ENCODE measurements around the gene UNK.
A peak's percentile ranks its signal among the peaks of the same experiment; 100 is the strongest.
"Not testable (repeated sequence)": the region's sequence is repeated elsewhere in the genome, so short reads cannot be mapped to it uniquely, and the experiment has no call there.

UNK gene

GRCh38 chr17:75864448-75864871, 79.9 kb downstream of the UNK start:
- no peak overlapping the region for H3K4me3 ChIP-seq (ENCODE audit: low read depth, low read length)
- no peak for TF ChIP-seq CTCF (IDR thresholded peaks at IDR 0.05; ENCODE audit: low read depth, low read length, missing control alignments)
- DNase-seq (ENCODE audit: low read depth) = peak; percentile 82

GRCh38 chr17:75864887-75865286, 80.3 kb downstream of the UNK start:
- not testable (repeated sequence) for DNase-seq (ENCODE audit: low read depth); H3K4me3 ChIP-seq (ENCODE audit: low read depth, low read length)

GRCh38 chr17:75865404-75866188, 81.0 kb downstream of the UNK start:
- not testable (repeated sequence) for DNase-seq (ENCODE audit: low read depth); H3K4me3 ChIP-seq (ENCODE audit: low read depth, low read length)

- H3K4me3 ChIP-seq (ENCODE audit: low read depth, low read length); DNase-seq (ENCODE audit: low read depth): not testable (repeated sequence)
Observed at GRCh38 chr17:75868730-75869281, 84.2 kb downstream of the UNK start.

GRCh38 chr17:75869282-75870141, 84.9 kb downstream of the UNK start:
- no peak for DNase-seq (ENCODE audit: low read depth)
- no peak overlapping the region for H3K4me3 ChIP-seq (ENCODE audit: low read depth, low read length)
- no peak for TF ChIP-seq CTCF (IDR thresholded peaks at IDR 0.05; ENCODE audit: low read depth, low read length, missing control alignments)

GRCh38 chr17:75870228-75870627, 85.6 kb downstream of the UNK start:
- not testable (repeated sequence) for H3K4me3 ChIP-seq (ENCODE audit: low read depth, low read length); DNase-seq (ENCODE audit: low read depth)

GRCh38 chr17:75872434-75873351, 88.1 kb downstream of the UNK start:
- DNase-seq (ENCODE audit: low read depth) = no peak
- no peak for TF ChIP-seq CTCF (IDR thresholded peaks at IDR 0.05; ENCODE audit: low read depth, low read length, missing control alignments)
- no peak overlapping the region for H3K4me3 ChIP-seq (ENCODE audit: low read depth, low read length)

GRCh38 chr17:75873587-75874322, 89.1 kb downstream of the UNK start:
- TF ChIP-seq CTCF (IDR thresholded peaks at IDR 0.05; ENCODE audit: low read depth, low read length, missing control alignments) = no peak
- no peak for DNase-seq (ENCODE audit: low read depth)
- H3K4me3 ChIP-seq (ENCODE audit: low read depth, low read length) = no peak overlapping the region

All from GM12864 (cell line).